AG04450 (cell line): Measurements from ENCODE around the gene NRG3. TPM values are rescaled to one million over a fixed set of nuclear protein-coding genes. Genes with fewer than 3 reads are reported as not detected.

Experiments
- CTCF ChIA-PET: fragments of 300-600, 350-600 bp; formaldehyde crosslinking; extraction: SDS; loops from one replicate; lab custom pipeline; 2022; ENCODE audit warnings: antibody characterized with exemption, inconsistent platforms; lab: Charles Lee
- POLR2A ChIA-PET: fragments of 350-600 bp; formaldehyde crosslinking; extraction: SDS; loops from one replicate; lab custom pipeline; 2021; ENCODE audit warnings: antibody characterized with exemption, inconsistent platforms; lab: Yijun Ruan, JAX
- DNase-seq: peaks from one replicate; pipeline ENCODE4 v3.0.0-alpha.2; 2011; ENCODE audit warnings: low read depth, low spot score
- H3K27ac ChIP-seq: one replicate; pipeline ENCODE4 v1.5.1; 2012; ENCODE audit warnings: low read depth, low read length, control low read depth
- H3K27me3 ChIP-seq: one replicate; pipeline ENCODE4 v1.6.0; 2012; ENCODE audit warnings: low read length; ENCODE audit not compliant: control insufficient read depth, insufficient read depth
- H3K4me3 ChIP-seq: 2 replicates; pipeline ENCODE4 v1.5.1; 2011; ENCODE audit warnings: mild to moderate bottlenecking, low read depth, low read length, control low read depth
- H3K9me3 ChIP-seq: 2 replicates; pipeline ENCODE4 v1.5.1; 2012; ENCODE audit warnings: low read length; ENCODE audit not compliant: control insufficient read depth, insufficient read depth
- polyA plus RNA-seq: library from polyadenylated mRNA; depleted of rRNA; stranded (reverse); fragments of >200 nt; gene quantifications from 2 replicates; pipeline ENCODE4 v1.2.3, GENCODE V29; 2011
- TF ChIP-seq, protein P1 (sequence below): IDR thresholded peaks from 2 replicates; pipeline ENCODE4 v1.5.1; 2011; ENCODE audit warnings: low read depth, low read length, control low read depth, inconsistent platforms

NRG3 gene
- polyA plus RNA-seq, 1 experiment: not detected

DNA sequence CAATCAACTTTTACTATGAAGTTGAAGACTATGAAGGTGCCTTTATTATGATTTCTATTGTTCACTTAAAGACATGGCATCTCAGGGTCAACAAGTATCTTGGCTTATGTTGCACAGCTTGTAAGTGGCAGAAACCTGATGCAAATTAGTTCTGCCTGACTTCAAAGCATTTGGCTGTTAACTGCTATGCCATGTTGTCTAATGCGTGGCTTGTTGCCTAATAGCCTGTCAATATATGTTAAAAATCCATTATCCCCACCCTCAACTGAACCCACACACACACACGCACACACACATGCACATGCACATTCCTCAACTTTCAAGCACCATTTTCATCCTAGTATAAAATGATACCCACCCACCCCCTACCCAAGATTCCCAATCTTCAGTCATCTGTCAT, 217.1 kb downstream of the NRG3 start:
- H3K27me3 ChIP-seq: no peaks in the 10 kb centered on the region
- H3K27ac ChIP-seq: no peak overlapping the region
- H3K4me3 ChIP-seq: no peak overlapping the region
- CTCF ChIA-PET: no interaction called here
- no peak for DNase-seq
- TF ChIP-seq, protein P1, sequence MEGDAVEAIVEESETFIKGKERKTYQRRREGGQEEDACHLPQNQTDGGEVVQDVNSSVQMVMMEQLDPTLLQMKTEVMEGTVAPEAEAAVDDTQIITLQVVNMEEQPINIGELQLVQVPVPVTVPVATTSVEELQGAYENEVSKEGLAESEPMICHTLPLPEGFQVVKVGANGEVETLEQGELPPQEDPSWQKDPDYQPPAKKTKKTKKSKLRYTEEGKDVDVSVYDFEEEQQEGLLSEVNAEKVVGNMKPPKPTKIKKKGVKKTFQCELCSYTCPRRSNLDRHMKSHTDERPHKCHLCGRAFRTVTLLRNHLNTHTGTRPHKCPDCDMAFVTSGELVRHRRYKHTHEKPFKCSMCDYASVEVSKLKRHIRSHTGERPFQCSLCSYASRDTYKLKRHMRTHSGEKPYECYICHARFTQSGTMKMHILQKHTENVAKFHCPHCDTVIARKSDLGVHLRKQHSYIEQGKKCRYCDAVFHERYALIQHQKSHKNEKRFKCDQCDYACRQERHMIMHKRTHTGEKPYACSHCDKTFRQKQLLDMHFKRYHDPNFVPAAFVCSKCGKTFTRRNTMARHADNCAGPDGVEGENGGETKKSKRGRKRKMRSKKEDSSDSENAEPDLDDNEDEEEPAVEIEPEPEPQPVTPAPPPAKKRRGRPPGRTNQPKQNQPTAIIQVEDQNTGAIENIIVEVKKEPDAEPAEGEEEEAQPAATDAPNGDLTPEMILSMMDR: no peak
- no peaks in the 10 kb centered on the region for H3K9me3 ChIP-seq
- POLR2A ChIA-PET: no interaction called here

DNA sequence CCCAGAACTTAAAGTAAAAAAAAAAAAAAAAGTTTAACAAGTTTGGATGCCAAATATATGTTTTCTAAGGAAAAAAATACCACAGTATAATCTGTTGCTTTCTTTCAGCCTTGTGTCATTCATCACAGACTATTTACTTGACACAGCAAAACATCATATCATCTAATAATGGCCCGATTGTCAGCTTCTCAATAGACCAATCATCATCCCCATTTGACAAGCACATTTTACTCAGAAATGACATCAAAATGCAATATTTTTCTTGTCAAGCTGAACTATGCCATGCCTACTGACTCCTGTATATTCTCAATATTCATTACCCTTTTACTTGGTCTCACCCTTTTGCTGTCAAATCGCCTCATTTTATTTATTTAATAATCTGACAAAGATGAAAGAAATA, 249.7 kb downstream of the NRG3 start:
- no peak overlapping the region for H3K4me3 ChIP-seq
- H3K27me3 ChIP-seq: no peaks in the 10 kb centered on the region
- H3K27ac ChIP-seq: no peak overlapping the region
- TF ChIP-seq, protein P1: no peak
- DNase-seq: no peak
- POLR2A ChIA-PET: no interaction called here
- CTCF ChIA-PET: no interaction called here
- H3K9me3 ChIP-seq: peaks cover 7% of the 10 kb centered on the region; the same call in 1 of the 2 replicates

DNA sequence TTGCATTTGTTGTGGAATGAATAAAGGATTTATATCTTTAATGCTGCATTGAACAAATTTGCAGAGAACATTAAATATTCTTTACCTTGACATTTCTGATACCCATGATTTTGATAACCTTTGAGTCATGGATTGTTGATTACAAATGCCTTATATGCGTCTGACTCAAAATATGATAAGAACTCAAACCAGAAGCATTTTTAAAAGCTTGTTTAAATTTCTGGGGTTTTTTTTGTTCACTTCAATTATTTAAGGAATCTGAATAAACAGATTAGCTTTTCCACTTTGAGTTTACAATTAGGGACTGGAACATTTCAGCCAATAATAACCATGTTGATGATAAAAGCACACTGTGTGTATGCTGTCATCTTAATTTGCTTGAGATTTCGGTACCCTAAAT, 253.5 kb downstream of the NRG3 start:
- peaks cover 7% of the 10 kb centered on the region; the same call in 1 of the 2 replicates for H3K9me3 ChIP-seq
- ChIA-PET POLR2A (no interaction called here), CTCF (no interaction called here)
- H3K27ac ChIP-seq: no peak overlapping the region
- no peak for DNase-seq
- no peaks in the 10 kb centered on the region for H3K27me3 ChIP-seq
- TF ChIP-seq, protein P1: no peak
- no peak overlapping the region for H3K4me3 ChIP-seq

DNA sequence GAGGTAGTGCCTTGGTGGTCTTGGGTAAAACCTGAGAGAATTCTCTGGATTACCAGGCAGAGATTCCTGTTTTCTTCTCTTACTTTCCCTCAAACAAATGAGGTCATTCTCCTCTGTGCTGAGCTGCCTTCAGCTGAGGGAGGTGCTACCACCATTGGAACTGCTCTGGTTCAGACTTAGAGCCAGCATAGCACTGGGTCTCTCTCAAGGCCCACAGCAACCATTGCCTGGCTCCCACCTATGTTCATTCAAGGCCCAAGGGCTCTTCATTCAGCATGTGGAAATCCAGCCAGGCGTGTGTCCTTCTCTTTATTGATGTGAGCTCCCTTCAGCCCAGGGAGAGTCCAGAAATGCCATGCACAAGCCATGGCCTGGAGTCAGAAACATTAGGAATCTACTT, 261.1 kb downstream of the NRG3 start:
- TF ChIP-seq, protein P1: no peak
- Histone ChIP-seq H3K27ac (no peak overlapping the region), H3K4me3 (no peak overlapping the region), H3K9me3 (peaks cover 9% of the 10 kb centered on the region; the same call in 1 of the 2 replicates), H3K27me3 (no peaks in the 10 kb centered on the region)
- ChIA-PET POLR2A (no interaction called here), CTCF (no interaction called here)
- DNase-seq: no peak

DNA sequence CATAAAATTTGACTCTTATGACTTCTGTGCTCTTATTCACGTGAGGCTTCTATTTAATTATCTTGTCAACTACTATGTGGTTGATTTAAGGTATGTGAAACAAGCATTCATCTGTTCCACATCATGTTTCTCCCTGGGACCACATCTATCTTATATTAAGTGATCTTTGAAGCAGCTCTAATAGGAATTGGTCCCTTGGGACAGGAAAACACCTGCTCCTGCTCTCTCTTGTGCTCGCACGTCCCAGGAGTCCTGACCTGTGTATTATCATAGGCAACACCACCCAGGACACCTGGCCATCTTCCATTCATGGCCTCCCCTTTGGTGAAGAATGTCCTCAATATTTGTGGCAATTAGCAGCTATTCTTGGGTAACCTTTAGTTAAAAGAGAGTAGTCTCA, 269.2 kb downstream of the NRG3 start:
- ChIA-PET CTCF (no interaction called here), POLR2A (no interaction called here)
- no peak for DNase-seq
- H3K9me3 ChIP-seq: peaks cover 4% of the 10 kb centered on the region; the same call in 1 of the 2 replicates
- TF ChIP-seq, protein P1: no peak
- H3K27ac ChIP-seq: no peak overlapping the region
- H3K27me3 ChIP-seq: no peaks in the 10 kb centered on the region
- H3K4me3 ChIP-seq: no peak overlapping the region
